GM12872 (cell line): ENCODE data around the gene SZT2.

Experiments
- TF ChIP-seq, protein P1 (sequence below): IDR thresholded peaks from 3 replicates; pipeline ENCODE4 v1.5.1; 2011; ENCODE audit warnings: low read depth, mild to moderate bottlenecking, low read length, moderate library complexity; ENCODE audit not compliant: insufficient read depth

SZT2 gene

DNA sequence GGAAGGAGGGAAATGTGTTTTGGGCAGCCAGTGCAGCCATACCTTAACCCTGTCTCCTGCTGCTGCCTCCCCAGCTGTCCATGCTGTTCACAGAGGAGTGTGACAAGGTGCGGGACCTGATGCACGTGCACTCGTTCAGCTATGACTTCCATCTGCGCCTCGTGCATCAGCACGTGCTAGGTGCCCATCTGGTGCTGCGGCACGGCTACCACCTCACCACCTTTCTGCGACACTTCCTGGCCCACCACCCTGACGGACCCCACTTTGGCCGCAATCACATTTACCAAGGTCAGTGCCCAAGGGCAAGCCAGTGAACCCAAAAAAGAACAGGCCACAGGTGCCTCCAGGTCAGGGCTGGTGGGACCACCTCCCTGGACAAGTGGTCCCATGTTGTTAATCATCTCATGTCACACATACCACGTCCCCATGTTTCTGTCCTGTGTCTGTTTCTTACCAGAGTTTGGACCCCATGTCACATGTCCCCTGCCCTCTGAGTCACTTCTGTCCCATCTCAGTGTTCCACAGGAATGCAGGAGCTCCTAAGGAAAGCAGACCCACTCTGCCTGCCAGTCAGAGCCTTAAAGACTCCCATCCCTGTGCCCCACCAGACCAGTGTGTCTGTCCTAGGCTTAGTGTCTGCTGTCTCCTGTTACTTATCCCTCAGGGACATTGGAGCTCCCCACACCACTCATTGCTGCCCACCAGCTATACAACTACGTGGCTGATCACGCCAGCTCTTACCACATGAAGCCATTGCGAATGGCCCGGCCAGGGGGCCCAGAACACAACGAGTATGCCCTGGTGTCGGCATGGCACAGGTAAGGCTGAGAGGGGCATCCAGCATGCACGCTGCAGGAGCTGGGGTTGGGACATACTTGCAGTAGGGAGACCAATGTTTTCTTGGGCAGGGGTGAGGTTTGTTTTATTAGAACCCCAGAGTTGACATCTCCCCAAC is 57.5 kb downstream of the SZT2 start:
- TF ChIP-seq, protein P1, sequence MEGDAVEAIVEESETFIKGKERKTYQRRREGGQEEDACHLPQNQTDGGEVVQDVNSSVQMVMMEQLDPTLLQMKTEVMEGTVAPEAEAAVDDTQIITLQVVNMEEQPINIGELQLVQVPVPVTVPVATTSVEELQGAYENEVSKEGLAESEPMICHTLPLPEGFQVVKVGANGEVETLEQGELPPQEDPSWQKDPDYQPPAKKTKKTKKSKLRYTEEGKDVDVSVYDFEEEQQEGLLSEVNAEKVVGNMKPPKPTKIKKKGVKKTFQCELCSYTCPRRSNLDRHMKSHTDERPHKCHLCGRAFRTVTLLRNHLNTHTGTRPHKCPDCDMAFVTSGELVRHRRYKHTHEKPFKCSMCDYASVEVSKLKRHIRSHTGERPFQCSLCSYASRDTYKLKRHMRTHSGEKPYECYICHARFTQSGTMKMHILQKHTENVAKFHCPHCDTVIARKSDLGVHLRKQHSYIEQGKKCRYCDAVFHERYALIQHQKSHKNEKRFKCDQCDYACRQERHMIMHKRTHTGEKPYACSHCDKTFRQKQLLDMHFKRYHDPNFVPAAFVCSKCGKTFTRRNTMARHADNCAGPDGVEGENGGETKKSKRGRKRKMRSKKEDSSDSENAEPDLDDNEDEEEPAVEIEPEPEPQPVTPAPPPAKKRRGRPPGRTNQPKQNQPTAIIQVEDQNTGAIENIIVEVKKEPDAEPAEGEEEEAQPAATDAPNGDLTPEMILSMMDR = no peak

DNA sequence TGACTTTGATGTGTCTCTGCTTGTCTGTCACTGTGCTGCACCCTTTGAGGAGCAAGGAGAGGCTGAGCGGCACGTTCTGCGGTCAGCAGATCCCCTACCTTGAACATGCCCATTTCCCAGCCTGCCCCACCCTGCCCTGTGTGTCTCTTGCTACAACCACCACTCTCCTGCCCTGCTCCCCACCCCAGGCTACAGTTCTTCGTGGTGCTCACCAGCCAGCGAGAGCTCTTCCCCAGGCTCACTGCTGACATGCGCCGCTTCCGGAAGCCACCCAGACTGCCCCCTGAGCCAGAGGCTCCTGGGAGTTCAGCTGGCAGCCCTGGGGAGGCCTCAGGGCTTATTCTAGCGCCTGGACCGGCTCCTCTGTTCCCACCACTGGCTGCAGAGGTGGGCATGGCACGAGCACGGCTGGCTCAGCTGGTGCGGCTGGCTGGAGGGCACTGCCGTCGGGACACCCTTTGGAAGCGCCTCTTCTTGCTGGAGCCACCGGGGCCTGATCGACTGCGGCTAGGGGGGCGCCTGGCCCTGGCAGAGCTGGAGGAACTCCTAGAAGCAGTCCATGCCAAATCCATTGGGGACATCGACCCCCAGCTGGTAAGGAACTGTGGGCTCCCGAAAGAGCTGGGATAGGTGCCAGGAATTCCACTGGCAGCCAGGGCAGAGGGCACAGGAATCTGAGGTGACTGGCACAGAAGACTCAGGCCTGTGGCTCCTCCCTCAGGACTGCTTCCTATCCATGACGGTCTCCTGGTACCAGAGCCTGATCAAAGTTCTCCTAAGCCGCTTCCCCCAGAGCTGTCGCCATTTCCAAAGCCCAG is 58.4 kb downstream of the SZT2 start:
- TF ChIP-seq, protein P1 = no peak

DNA sequence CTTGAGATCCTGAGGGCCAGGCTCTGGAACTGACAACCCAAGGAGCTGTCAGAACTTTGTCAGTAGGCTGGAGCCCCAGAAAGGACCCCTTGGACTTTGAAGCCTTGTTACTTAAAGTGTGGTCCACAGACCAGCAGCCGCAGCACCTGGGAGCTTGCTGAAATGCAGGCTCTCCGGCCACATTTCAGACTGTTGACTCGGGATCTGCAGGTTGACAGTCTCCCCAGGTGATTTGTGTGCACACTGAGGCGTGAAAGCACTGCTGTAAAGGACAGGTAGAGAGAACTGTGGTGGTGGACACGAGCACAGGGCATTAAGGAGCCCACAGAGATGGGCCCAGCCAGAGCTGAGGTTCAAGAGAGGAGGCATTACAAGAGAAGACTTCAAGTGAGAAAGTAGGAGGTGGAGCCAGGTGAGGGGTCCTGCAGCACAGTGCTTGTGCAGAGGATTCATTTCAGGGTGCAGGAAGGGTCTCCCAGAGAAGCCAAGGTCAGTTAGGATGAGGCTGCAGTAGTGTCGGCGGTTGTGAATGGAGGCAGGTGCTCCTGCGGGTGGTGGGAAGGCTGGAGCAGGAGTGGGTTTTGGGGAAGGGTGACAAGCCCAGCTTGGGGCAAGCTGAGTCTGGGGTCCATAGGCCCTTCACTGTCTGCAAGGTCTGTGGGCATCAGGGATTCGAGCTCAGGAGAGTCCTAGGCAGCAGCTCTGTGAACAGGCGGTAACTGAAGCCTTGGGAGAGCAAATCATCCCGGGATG is 59.4 kb downstream of the SZT2 start:
- TF ChIP-seq, protein P1 = no peak

DNA sequence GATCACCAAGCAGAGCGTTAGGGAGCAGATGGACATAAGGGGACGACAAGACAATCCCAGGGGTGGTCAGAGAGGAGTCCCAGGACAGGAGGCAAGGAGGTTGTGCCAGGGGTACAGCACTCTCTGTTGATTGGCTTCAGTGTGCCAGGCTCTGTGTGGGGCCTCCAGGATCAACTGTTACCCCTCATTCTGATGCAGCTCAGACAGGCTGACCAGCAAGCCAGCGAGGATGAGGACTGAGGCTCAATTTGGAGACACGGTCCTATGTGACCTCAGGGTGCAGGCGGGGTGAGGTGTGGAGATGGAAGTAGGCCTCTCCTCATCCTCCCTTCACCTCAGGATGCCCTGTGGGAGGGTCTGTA is 60.0 kb downstream of the SZT2 start:
- TF ChIP-seq, protein P1 = no peak

DNA sequence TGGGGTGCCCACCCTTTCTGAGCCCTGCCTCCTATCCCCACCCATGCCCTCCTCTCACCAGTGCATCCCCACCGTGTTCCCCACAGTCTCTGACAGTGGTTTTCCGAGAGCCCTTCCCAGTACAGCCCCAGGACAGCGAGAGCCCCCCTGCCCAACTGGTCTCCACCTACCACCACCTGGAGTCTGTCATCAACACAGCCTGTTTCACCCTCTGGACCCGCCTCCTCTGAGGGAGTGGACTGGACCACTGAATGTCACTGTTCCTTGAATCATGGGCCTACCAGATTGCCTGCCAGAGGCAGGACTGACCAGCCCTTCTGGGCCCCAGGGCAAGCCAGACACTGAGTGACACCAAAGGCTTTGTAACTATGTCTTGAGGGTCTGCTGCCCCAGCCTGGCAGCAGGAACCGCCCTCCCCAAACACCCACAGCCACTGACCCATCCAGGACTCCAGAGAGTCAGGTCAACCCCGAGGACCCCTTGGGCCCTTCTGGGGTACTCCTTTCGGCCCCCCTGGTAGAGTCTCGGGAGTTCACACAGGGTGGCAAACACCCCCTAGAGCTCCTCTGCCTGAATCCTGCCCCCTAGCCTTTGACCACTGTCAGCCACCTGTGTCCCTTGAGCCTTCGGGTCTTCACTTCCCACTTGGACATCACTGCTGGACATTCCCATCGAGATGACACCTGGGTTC is 60.7 kb downstream of the SZT2 start:
- TF ChIP-seq, protein P1 = no peak

DNA sequence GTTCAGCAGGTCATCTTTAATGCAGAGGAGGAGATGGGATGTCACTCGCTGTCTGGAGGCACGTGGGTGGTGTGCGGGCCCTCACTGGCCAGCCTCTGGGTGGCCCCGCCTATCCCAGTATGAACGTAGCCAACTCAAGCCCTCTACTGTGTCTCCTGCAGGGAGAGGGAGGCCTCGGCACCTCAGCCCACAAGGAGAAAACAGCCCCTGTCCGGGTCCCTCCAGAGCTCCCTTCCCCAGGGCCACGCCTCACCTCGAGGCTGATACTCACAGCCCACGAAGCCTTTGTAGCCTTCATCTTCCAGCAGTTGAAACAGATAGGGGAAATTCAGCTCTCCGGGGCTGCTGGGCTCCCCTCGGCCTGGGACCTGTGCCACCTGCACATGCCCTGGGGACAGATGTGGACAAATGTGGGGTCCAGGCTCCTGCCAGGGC is 61.5 kb downstream of the SZT2 start:
- TF ChIP-seq, protein P1 = no peak
